ENCODE results near the gene HRCT1.

DNA sequence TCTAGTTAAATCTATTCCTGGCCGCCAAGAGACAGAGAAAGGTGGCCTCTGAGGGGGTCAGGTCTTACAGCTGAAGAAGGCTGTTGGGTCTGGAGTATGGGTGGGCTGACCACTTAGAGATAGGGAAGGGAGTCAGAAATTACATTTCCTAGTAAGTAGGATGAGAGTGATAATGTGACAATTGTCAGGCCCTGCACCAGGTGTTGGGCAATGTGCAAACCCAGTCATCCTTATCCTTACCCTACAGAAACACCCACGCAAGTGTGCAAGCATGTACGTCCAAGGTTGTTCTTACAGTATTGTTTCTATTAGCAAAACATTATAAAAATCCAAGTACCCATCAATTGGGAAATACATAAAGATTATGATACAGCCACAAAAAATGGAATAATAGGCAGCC is 12.8 kb downstream of the HRCT1 start:
- TF ChIP-seq, protein P1, sequence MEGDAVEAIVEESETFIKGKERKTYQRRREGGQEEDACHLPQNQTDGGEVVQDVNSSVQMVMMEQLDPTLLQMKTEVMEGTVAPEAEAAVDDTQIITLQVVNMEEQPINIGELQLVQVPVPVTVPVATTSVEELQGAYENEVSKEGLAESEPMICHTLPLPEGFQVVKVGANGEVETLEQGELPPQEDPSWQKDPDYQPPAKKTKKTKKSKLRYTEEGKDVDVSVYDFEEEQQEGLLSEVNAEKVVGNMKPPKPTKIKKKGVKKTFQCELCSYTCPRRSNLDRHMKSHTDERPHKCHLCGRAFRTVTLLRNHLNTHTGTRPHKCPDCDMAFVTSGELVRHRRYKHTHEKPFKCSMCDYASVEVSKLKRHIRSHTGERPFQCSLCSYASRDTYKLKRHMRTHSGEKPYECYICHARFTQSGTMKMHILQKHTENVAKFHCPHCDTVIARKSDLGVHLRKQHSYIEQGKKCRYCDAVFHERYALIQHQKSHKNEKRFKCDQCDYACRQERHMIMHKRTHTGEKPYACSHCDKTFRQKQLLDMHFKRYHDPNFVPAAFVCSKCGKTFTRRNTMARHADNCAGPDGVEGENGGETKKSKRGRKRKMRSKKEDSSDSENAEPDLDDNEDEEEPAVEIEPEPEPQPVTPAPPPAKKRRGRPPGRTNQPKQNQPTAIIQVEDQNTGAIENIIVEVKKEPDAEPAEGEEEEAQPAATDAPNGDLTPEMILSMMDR (conservative IDR thresholded peaks at IDR 0.05; ENCODE audit: low read depth, low read length), result no peak
- TF ChIP-seq EZH2phosphoT487 (IDR thresholded peaks at IDR 0.05; ENCODE audit: borderline replicate concordance, low read length), result no peak
